HG03103 (cell line): ENCODE data around the gene CDR2.
"Not testable (repeated sequence)": the region's sequence is repeated elsewhere in the genome, so short reads cannot be mapped to it uniquely, and the experiment has no call there.

Experiments used
- ATAC-seq: cut with Tn5 transposase; IDR thresholded peaks from one replicate; pipeline ENCODE4 v1.9.1; 2021; ENCODE audit warnings: low read depth; ENCODE audit not compliant: unreplicated experiment

CDR2 gene

GRCh38 chr16:22379656-22380055 lies 5.2 kb upstream of the CDR2 start:
- ATAC-seq, result no peak

- ATAC-seq, result no peak
Observed at GRCh38 chr16:22375963-22376640, 1.7 kb upstream of the CDR2 start.

GRCh38 chr16:22375117-22375962 lies 921 bp upstream of the CDR2 start:
- ATAC-seq, result no peak

- peak; percentile 16 for ATAC-seq
Observed at GRCh38 chr16:22373662-22374310, 633 bp downstream of the CDR2 start.

GRCh38 chr16:22372882-22373661 lies 1.3 kb downstream of the CDR2 start:
- no peak for ATAC-seq

- no peak for ATAC-seq
Observed at GRCh38 chr16:22370038-22370820, 4.2 kb downstream of the CDR2 start.

GRCh38 chr16:22369221-22369811 lies 5.1 kb downstream of the CDR2 start:
- ATAC-seq, result no peak

- not testable (repeated sequence) for ATAC-seq
Observed at GRCh38 chr16:22368200-22368826, 6.1 kb downstream of the CDR2 start.

- no peak for ATAC-seq
Observed at GRCh38 chr16:22366889-22367288, 7.5 kb downstream of the CDR2 start.

GRCh38 chr16:22366371-22366770 lies 8.0 kb downstream of the CDR2 start:
- ATAC-seq, result no peak

- no peak for ATAC-seq
Observed at GRCh38 chr16:22364241-22364640, 10.2 kb downstream of the CDR2 start.

- no peak for ATAC-seq
Observed at GRCh38 chr16:22360963-22361659, 13.3 kb downstream of the CDR2 start.

- ATAC-seq, result no peak
Observed at GRCh38 chr16:22359679-22360078, 14.7 kb downstream of the CDR2 start.

- ATAC-seq, result no peak
Observed at GRCh38 chr16:22358000-22358399, 16.4 kb downstream of the CDR2 start.

- no peak for ATAC-seq
Observed at GRCh38 chr16:22357635-22357971, 16.8 kb downstream of the CDR2 start.

- ATAC-seq, result no peak
Observed at GRCh38 chr16:22356930-22357634, 17.3 kb downstream of the CDR2 start.

GRCh38 chr16:22355487-22355908 lies 18.9 kb downstream of the CDR2 start:
- ATAC-seq, result no peak

- no peak for ATAC-seq
Observed at GRCh38 chr16:22353933-22354541, 20.4 kb downstream of the CDR2 start.
